ENCODE measurements around the gene MCM7.

DNA sequence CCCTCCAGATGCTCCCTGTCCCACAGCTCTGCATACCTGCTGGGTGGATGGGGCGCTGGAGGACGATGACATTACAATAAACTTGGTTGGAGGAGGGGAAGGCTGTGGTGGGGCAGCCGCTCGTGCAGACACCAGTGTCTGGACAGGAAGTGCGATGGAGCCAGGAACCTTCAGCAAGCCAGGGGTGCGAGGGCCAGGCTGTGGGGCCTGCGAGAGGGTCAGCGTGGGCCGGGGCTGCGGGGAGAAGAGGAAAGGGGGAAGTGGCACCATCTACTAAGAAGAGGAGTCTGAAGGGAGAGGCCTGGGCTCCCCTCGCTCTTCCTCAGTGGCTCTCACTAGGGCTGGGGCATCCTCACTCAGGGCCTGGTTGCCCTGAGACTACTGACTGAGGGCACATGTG, 6.7 kb upstream of the MCM7 start:
- TF ChIP-seq POLR2A (IDR thresholded peaks at IDR 0.05) (no peak), CTCF (IDR thresholded peaks at IDR 0.05) (no peak), POLR2AphosphoS5 (IDR thresholded peaks at IDR 0.05) (no peak)

All from sigmoid colon (tissue), 4 donors.